SK-N-SH (cell line): ENCODE data around the gene FAM83F. TPM values are rescaled to one million over a fixed set of nuclear protein-coding genes. Genes with fewer than 3 reads are reported as not detected.

Experiments
- CTCF ChIA-PET: fragments of 300-600, 350-600 bp; formaldehyde crosslinking; extraction: SDS; loops from one replicate; lab custom pipeline; 2021; lab: Yijun Ruan, JAX
- POLR2A ChIA-PET: fragments of 350-600 bp; sonication (Branson Sonifier 250); formaldehyde crosslinking; extraction: SDS; loops from one replicate; lab custom pipeline; 2020; ENCODE audit warnings: antibody characterized with exemption, inconsistent platforms; lab: Yijun Ruan, JAX
- DNase-seq: peaks from one replicate; pipeline ENCODE4 v3.0.0; 2012
- H2AFZ ChIP-seq: fragments of 200-600 bp; sonication (generic); 2 replicates; pipeline ENCODE4 v1.8.1; 2016; ENCODE audit warnings: antibody characterized with exemption, mild to moderate bottlenecking, low read depth
- H3F3A ChIP-seq: fragments of 200-600 bp; sonication (generic); replicated peaks from 2 replicates; pipeline ENCODE3; 2016; ENCODE audit warnings: antibody characterized with exemption, mild to moderate bottlenecking; ENCODE audit not compliant: insufficient read depth
- H3K27ac ChIP-seq, 2 experiments: fragments of 200-500 bp in 1 of 2; fragments of 200-600 bp in 1 of 2; sonication (Bioruptor generic) in 1 of 2; sonication (generic), shearing (Covaris generic) in 1 of 2; 2 replicates each; pipeline versions ENCODE4 v1.5.1 to v1.6.1; 2014 to 2016; ENCODE audit warnings: low read depth in 2 of 2, inconsistent platforms in 1 of 2, low read length in 1 of 2, mild to moderate bottlenecking in 1 of 2, mixed read lengths in 1 of 2
- H3K27me3 ChIP-seq: fragments of 200-600 bp; sonication (generic), shearing (Covaris generic); 2 replicates; pipeline ENCODE4 v1.6.1; 2016; ENCODE audit warnings: mixed run types; ENCODE audit not compliant: insufficient read depth
- H3K36me3 ChIP-seq, 2 experiments: fragments of 200-500 bp in 1 of 2; fragments of 200-600 bp in 1 of 2; sonication (Bioruptor generic) in 1 of 2; sonication (generic) in 1 of 2; replicated peaks in 1 of 2; 2 replicates each; pipeline versions ENCODE3 to v1.5.1; 2014 to 2016; ENCODE audit warnings: low read length in 1 of 2, mild to moderate bottlenecking in 1 of 2; ENCODE audit not compliant: insufficient read depth in 2 of 2, control insufficient read depth in 1 of 2
- H3K4me1 ChIP-seq, 2 experiments: fragments of 200-500 bp in 1 of 2; fragments of 200-600 bp in 1 of 2; sonication (Bioruptor generic) in 1 of 2; sonication (generic), shearing (Covaris generic) in 1 of 2; 2 replicates each; pipeline versions ENCODE4 v1.5.1 to v1.6.1; 2014 to 2016; ENCODE audit warnings: low read depth in 1 of 2, low read length in 1 of 2, mixed run types in 1 of 2; ENCODE audit not compliant: insufficient read depth in 2 of 2, control insufficient read depth in 1 of 2
- H3K4me2 ChIP-seq: fragments of 200-600 bp; sonication (generic), shearing (Covaris generic); 2 replicates; pipeline ENCODE4 v1.6.1; 2017; ENCODE audit warnings: mixed run types
- H3K4me3 ChIP-seq, 2 experiments: fragments of 200-500 bp in 1 of 2; fragments of 200-600 bp in 1 of 2; sonication (Bioruptor generic) in 1 of 2; sonication (generic), shearing (Covaris generic) in 1 of 2; 2 replicates each; pipeline versions ENCODE4 v1.5.1 to v1.8.1; 2014 to 2016; ENCODE audit warnings: low read depth in 2 of 2, inconsistent platforms in 1 of 2, low read length in 1 of 2, mild to moderate bottlenecking in 1 of 2, mixed read lengths in 1 of 2, moderate library complexity in 1 of 2
- H3K79me2 ChIP-seq: fragments of 200-600 bp; sonication (generic); 2 replicates; pipeline ENCODE4 v1.8.1; 2017; ENCODE audit warnings: mild to moderate bottlenecking; ENCODE audit not compliant: insufficient read depth
- H3K9ac ChIP-seq: fragments of 200-600 bp; sonication (generic); 2 replicates; pipeline ENCODE4 v1.6.1; 2017; ENCODE audit warnings: mixed run types
- H3K9me2 ChIP-seq: fragments of 200-600 bp; sonication (generic); 2 replicates; pipeline ENCODE4 v1.6.1; 2017; ENCODE audit warnings: mixed run types
- H3K9me3 ChIP-seq: fragments of 200-600 bp; sonication (generic); 2 replicates; pipeline ENCODE4 v1.6.1; 2017; ENCODE audit warnings: mixed run types, mild to moderate bottlenecking, moderate library complexity
- H4K20me1 ChIP-seq: fragments of 200-600 bp; sonication (generic); 2 replicates; pipeline ENCODE4 v1.6.1; 2017; ENCODE audit warnings: mild to moderate bottlenecking, mixed run types; ENCODE audit not compliant: insufficient read depth
- ELF1 ChIP-seq: IDR thresholded peaks from 2 replicates; pipeline ENCODE4 v1.4.0; 2012
- EP300 ChIP-seq, 2 experiments: IDR thresholded peaks; 2 replicates each; pipeline versions ENCODE4 v1.4.0 to v1.6.1; 2012; ENCODE audit warnings: borderline replicate concordance in 1 of 2, low read depth in 1 of 2, low read length in 1 of 2
- FOSL2 ChIP-seq: IDR thresholded peaks from 2 replicates; pipeline ENCODE4 v1.4.0; 2012; ENCODE audit warnings: low read depth, mild to moderate bottlenecking, moderate library complexity, borderline replicate concordance
- FOXJ3 ChIP-seq: sonication (generic); formaldehyde crosslinking; IDR thresholded peaks from 2 replicates; pipeline ENCODE4 v1.5.1; 2020; ENCODE audit warnings: mild to moderate bottlenecking, missing genetic modification reagents
- GABPA ChIP-seq: IDR thresholded peaks from 2 replicates; pipeline ENCODE4 v1.4.0; 2012; ENCODE audit warnings: low read depth, mild to moderate bottlenecking
- GATA2 ChIP-seq: sonication (generic); formaldehyde crosslinking; IDR thresholded peaks from 2 replicates; pipeline ENCODE4 v1.5.0; 2020; ENCODE audit warnings: mild to moderate bottlenecking, missing genetic modification reagents
- JUND ChIP-seq: IDR thresholded peaks from 2 replicates; pipeline ENCODE4 v1.4.0; 2012
- REST ChIP-seq: IDR thresholded peaks from 2 replicates; pipeline ENCODE4 v1.6.1; 2012; ENCODE audit warnings: mild to moderate bottlenecking, low read depth, low read length, moderate library complexity
- RXRA ChIP-seq: IDR thresholded peaks from 2 replicates; pipeline ENCODE4 v1.4.0; 2012; ENCODE audit warnings: low read depth, mild to moderate bottlenecking, borderline replicate concordance
- SMC3 ChIP-seq: IDR thresholded peaks from 2 replicates; pipeline ENCODE4 v1.6.1; 2012; ENCODE audit warnings: low read depth, low read length, improper control_type of control experiment
- TAF1 ChIP-seq: IDR thresholded peaks from 2 replicates; pipeline ENCODE4 v1.6.1; 2012; ENCODE audit warnings: low read depth, mild to moderate bottlenecking, low read length, moderate library complexity, borderline replicate concordance
- TCF12 ChIP-seq: IDR thresholded peaks from 2 replicates; pipeline ENCODE4 v1.4.0; 2012
- USF2 ChIP-seq: fragments of 150-350 bp; IDR thresholded peaks from 2 replicates; pipeline ENCODE4 v1.6.1; 2017; ENCODE audit warnings: antibody characterized with exemption, low read length, low read depth, borderline replicate concordance
- ZBTB33 ChIP-seq: IDR thresholded peaks from 2 replicates; pipeline ENCODE4 v1.4.0; 2012; ENCODE audit warnings: low read depth, borderline replicate concordance
- WGBS: methylation state at CpG from one replicate; pipeline ENCODE4 v1.1.6; 2017; ENCODE audit warnings: low lambda C conversion rate; 5-methylcytosine and 5-hydroxymethylcytosine counted together
- polyA plus RNA-seq, 3 experiments: library from polyadenylated mRNA; depleted of rRNA; stranded (reverse); fragments of >200 nt; gene quantifications; 2 replicates each; pipeline ENCODE4 v1.2.3, GENCODE V29; 2012
- TF ChIP-seq, protein P1 (sequence below): IDR thresholded peaks from 2 replicates; pipeline ENCODE4 v1.4.0; 2012; ENCODE audit warnings: low read depth, borderline replicate concordance
- TF ChIP-seq, protein P2 (sequence below): fragments of 150-350 bp; IDR thresholded peaks from 2 replicates; pipeline ENCODE4 v1.6.1; 2016; ENCODE audit warnings: mild to moderate bottlenecking, low read depth, low read length
- TF ChIP-seq, protein P3 (sequence below): IDR thresholded peaks from 2 replicates; pipeline ENCODE4; 2012

Gene FAM83F
- polyA plus RNA-seq, 1 of the 3 experiments (the other 2 are of a cell fraction), result not detected

DNA sequence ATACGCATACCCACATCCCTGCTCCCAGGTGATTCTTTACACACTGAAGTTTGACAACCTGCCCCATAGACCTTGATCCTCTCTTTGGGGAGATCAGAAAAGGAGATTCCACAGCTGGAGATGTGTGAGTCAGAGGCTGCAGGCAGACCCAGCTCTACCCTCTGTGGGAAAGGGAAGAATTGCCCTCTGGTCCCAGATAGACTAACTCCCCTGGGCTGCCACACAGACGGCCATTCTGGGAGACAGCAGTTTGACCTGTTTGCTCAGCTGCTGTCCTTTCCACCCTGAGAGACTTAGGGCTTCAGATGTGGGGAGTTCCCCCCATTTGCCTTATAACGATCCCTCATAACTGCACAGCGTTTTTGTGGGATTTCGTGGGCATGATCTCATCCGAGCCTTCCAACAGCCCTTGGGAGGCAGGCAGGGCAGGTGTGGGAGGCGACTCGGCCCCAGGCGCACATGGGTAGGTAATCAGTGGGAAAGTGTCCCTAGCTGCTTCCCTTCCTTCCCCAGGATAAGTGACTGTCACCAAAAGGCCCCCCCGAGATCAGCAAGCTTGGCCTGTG, 14.1 kb downstream of the FAM83F start:
- TF ChIP-seq TAF1, result no peak
- TF ChIP-seq GATA2 (CRISPR knock-in tag), result no peak
- TF ChIP-seq GABPA, result no peak
- TF ChIP-seq SMC3, result no peak
- TF ChIP-seq, all 33 proteins: peak for 0
- H3K9me3 ChIP-seq, result no peaks in the 10 kb centered on the region
- CTCF ChIA-PET, result interaction anchor here (0.7 to 3.4 kb wide), 3 partner anchors 16 to 79 kb away, joined by 3 to 13 read pairs (median 3); no protein-coding TSS in a partner anchor
- H2AFZ ChIP-seq, result no peak overlapping the region
- no peaks in the 10 kb centered on the region for H3K9me2 ChIP-seq
- no peak overlapping the region for H3K9ac ChIP-seq
- WGBS, result 53% methylated on average over 3 of the region's 10 CpGs
- no peak overlapping the region for H3K4me2 ChIP-seq
- POLR2A ChIA-PET, result no interaction called here
- no peaks in the 10 kb centered on the region for H3K36me3 ChIP-seq
- H3K27ac ChIP-seq, result no peak overlapping the region
- H4K20me1 ChIP-seq, result no peaks in the 10 kb centered on the region
- no peaks in the 10 kb centered on the region for H3K79me2 ChIP-seq
- H3K4me1 ChIP-seq, result peaks cover 0 to 7% of the 10 kb centered on the region in 2 experiments; a peak in 1 of 4 replicates
- H3K4me3 ChIP-seq, result no peak overlapping the region
- no peak for DNase-seq
- no peaks in the 10 kb centered on the region for H3K27me3 ChIP-seq
- H3F3A ChIP-seq, result no peaks in the 10 kb centered on the region

- no peak overlapping the region for H2AFZ ChIP-seq
- POLR2A ChIA-PET, result no interaction called here
- CTCF ChIA-PET, result interaction anchor here (0.7 to 3.4 kb wide), 3 partner anchors 15 to 79 kb away, joined by 3 to 13 read pairs (median 3); no protein-coding TSS in a partner anchor
- H3K79me2 ChIP-seq, result no peaks in the 10 kb centered on the region
- H3K27ac ChIP-seq, result no peak overlapping the region
- H3K4me1 ChIP-seq, result peaks cover 0 to 7% of the 10 kb centered on the region in 2 experiments; a peak in 1 of 4 replicates
- H3K9me2 ChIP-seq, result no peaks in the 10 kb centered on the region
- no peak overlapping the region for H3K9ac ChIP-seq
- no peaks in the 10 kb centered on the region for H3K27me3 ChIP-seq
- H3K4me2 ChIP-seq, result no peak overlapping the region
- no peaks in the 10 kb centered on the region for H3F3A ChIP-seq
- no peaks in the 10 kb centered on the region for H3K36me3 ChIP-seq
- 57% methylated on average over 7 of the region's 11 CpGs for WGBS
- H4K20me1 ChIP-seq, result no peaks in the 10 kb centered on the region
- DNase-seq, result no peak
- H3K9me3 ChIP-seq, result no peaks in the 10 kb centered on the region
- H3K4me3 ChIP-seq, result no peak overlapping the region
- TF ChIP-seq SMC3 (no peak), GATA2 (CRISPR knock-in tag) (no peak), EP300 (IDR thresholded peaks at IDR 0.05; ENCODE audit: borderline replicate concordance in 1 of 2, low read depth in 1 of 2, low read length in 1 of 2) (no peak), FOXJ3 (no peak), TCF12 (no peak), ELF1 (no peak), RXRA (no peak), REST (no peak), JUND (no peak), ZBTB33 (no peak), USF2 (no peak), FOSL2 (no peak)
- TF ChIP-seq, protein P1, sequence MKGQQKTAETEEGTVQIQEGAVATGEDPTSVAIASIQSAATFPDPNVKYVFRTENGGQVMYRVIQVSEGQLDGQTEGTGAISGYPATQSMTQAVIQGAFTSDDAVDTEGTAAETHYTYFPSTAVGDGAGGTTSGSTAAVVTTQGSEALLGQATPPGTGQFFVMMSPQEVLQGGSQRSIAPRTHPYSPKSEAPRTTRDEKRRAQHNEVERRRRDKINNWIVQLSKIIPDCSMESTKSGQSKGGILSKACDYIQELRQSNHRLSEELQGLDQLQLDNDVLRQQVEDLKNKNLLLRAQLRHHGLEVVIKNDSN, result no peak
- TF ChIP-seq, protein P2, sequence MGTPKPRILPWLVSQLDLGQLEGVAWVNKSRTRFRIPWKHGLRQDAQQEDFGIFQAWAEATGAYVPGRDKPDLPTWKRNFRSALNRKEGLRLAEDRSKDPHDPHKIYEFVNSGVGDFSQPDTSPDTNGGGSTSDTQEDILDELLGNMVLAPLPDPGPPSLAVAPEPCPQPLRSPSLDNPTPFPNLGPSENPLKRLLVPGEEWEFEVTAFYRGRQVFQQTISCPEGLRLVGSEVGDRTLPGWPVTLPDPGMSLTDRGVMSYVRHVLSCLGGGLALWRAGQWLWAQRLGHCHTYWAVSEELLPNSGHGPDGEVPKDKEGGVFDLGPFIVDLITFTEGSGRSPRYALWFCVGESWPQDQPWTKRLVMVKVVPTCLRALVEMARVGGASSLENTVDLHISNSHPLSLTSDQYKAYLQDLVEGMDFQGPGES, result no peak
- TF ChIP-seq, protein P3, sequence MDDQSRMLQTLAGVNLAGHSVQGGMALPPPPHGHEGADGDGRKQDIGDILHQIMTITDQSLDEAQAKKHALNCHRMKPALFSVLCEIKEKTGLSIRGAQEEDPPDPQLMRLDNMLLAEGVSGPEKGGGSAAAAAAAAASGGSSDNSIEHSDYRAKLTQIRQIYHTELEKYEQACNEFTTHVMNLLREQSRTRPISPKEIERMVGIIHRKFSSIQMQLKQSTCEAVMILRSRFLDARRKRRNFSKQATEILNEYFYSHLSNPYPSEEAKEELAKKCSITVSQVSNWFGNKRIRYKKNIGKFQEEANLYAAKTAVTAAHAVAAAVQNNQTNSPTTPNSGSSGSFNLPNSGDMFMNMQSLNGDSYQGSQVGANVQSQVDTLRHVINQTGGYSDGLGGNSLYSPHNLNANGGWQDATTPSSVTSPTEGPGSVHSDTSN, result no peak
These were observed 14.6 kb downstream of the FAM83F start for GRCh38 chr22:40009292-40009774.
